OCI-LY1 (cell line): Measurements from ENCODE around the gene SAG.

ENCODE experiments used
- EZH2 ChIP-seq: fragments of 200-600 bp; sonication (generic), shearing (Covaris generic); IDR thresholded peaks from 2 replicates; pipeline ENCODE4 v1.8.0; 2017; ENCODE audit warnings: borderline replicate concordance, mixed run types, mild to moderate bottlenecking, antibody characterized with exemption, low read length, moderate library complexity, mixed read lengths
- TF ChIP-seq, protein P1 (sequence below): fragments of 200-600 bp; sonication (generic), shearing (Covaris generic); IDR thresholded peaks from 2 replicates; pipeline ENCODE4 v1.5.1; 2017; ENCODE audit warnings: mild to moderate bottlenecking, antibody characterized with exemption, low read length, moderate library complexity, mixed read lengths

DNA sequence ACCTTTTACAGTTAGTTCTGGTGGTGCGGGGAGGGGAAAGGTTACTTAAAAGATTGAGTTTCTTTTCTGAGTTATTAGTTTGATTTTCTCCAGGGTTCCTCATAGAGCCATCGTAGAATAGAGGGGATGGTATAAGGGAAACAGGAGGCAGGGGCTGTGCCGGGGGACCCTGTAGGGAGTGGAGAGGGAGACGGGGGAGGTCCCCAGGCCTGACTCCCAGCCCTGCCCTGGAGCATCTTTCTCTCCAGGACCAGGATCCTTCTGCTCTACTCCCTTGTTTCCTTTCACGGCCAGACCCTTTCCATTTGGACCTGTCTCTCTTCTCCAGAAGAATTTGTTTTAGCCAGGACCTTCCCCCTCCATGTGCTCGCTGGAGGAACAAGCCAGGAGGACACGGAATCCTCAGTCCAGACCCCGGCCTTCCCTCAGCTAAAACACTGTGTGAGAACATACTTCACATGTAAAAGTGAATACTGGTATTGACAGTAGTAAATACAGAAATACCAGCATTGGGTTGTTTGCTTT, 82.0 kb downstream of the SAG start:
- TF ChIP-seq, protein P1, sequence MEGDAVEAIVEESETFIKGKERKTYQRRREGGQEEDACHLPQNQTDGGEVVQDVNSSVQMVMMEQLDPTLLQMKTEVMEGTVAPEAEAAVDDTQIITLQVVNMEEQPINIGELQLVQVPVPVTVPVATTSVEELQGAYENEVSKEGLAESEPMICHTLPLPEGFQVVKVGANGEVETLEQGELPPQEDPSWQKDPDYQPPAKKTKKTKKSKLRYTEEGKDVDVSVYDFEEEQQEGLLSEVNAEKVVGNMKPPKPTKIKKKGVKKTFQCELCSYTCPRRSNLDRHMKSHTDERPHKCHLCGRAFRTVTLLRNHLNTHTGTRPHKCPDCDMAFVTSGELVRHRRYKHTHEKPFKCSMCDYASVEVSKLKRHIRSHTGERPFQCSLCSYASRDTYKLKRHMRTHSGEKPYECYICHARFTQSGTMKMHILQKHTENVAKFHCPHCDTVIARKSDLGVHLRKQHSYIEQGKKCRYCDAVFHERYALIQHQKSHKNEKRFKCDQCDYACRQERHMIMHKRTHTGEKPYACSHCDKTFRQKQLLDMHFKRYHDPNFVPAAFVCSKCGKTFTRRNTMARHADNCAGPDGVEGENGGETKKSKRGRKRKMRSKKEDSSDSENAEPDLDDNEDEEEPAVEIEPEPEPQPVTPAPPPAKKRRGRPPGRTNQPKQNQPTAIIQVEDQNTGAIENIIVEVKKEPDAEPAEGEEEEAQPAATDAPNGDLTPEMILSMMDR, result no peak
- TF ChIP-seq EZH2, result no peak
